Vagina (tissue), 2 donors: ENCODE results near the gene TPCN2.

Source experiments
- POLR2A ChIP-seq, 2 donors: fragments of 450-650 bp; IDR thresholded peaks; one replicate each; pipeline ENCODE4 v1.6.1; 2017; ENCODE audit warnings: antibody characterized with exemption in 2 of 2, mild to moderate bottlenecking in 2 of 2, moderate library complexity in 2 of 2
- POLR2AphosphoS5 ChIP-seq, 2 donors: sonication (generic); formaldehyde crosslinking; IDR thresholded peaks; one replicate each; pipeline ENCODE4 v1.9.0; 2017; ENCODE audit warnings: antibody characterized with exemption in 2 of 2, mild to moderate bottlenecking in 2 of 2, low read depth in 1 of 2; ENCODE audit not compliant: insufficient read depth in 1 of 2
- TF ChIP-seq, protein P1 (sequence below), 3 experiments: fragments of 450-650 bp in 2 of 3; fragments of 200-600 bp in 1 of 3; sonication (generic) in 1 of 3; IDR thresholded peaks; one replicate each; pipeline ENCODE4 v1.5.1; 2017 to 2019; ENCODE audit warnings: antibody characterized with exemption in 3 of 3, mild to moderate bottlenecking in 2 of 3, moderate library complexity in 2 of 3

- TF ChIP-seq, protein P1, sequence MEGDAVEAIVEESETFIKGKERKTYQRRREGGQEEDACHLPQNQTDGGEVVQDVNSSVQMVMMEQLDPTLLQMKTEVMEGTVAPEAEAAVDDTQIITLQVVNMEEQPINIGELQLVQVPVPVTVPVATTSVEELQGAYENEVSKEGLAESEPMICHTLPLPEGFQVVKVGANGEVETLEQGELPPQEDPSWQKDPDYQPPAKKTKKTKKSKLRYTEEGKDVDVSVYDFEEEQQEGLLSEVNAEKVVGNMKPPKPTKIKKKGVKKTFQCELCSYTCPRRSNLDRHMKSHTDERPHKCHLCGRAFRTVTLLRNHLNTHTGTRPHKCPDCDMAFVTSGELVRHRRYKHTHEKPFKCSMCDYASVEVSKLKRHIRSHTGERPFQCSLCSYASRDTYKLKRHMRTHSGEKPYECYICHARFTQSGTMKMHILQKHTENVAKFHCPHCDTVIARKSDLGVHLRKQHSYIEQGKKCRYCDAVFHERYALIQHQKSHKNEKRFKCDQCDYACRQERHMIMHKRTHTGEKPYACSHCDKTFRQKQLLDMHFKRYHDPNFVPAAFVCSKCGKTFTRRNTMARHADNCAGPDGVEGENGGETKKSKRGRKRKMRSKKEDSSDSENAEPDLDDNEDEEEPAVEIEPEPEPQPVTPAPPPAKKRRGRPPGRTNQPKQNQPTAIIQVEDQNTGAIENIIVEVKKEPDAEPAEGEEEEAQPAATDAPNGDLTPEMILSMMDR (IDR thresholded peaks at IDR 0.05), result no peak
- TF ChIP-seq POLR2AphosphoS5 (IDR thresholded peaks at IDR 0.05; ENCODE audit: insufficient read depth in 1 of 2, low read depth in 1 of 2) (no peak), POLR2A (IDR thresholded peaks at IDR 0.05) (no peak)
These were observed 109.8 kb downstream of the TPCN2 start for GRCh38 chr11:69158301-69159149.
